Spleen (tissue), 7 donors: ENCODE data around the gene ZRANB1.

ENCODE experiments used
- POLR2AphosphoS5 ChIP-seq, 3 donors: sonication (generic); formaldehyde crosslinking; IDR thresholded peaks; one replicate each; pipeline ENCODE4 v1.5.1; 2017; ENCODE audit warnings: antibody characterized with exemption in 3 of 3
- TF ChIP-seq, protein P1 (sequence below), 11 experiments: fragments of 200-600 bp in 7 of 11; fragments of 450-650 bp in 4 of 11; sonication (generic) in 4 of 11; IDR thresholded peaks in 8 of 11; conservative IDR thresholded peaks in 3 of 11; 1 replicate in 7 of 11; 2 replicates in 4 of 11; pipeline versions ENCODE4 v1.4.0 to v1.8.0; 2016 to 2021; ENCODE audit warnings: antibody characterized with exemption in 11 of 11, inconsistent platforms in 4 of 11, mild to moderate bottlenecking in 1 of 11
- donor health status: DM: no; HTN: no; CAD: no; lungs with moderate emphysema.
- donor health status: DM: no; HTN: no; CAD: no.
- donor health status: DM: no; HTN: no; CAD: no.

DNA sequence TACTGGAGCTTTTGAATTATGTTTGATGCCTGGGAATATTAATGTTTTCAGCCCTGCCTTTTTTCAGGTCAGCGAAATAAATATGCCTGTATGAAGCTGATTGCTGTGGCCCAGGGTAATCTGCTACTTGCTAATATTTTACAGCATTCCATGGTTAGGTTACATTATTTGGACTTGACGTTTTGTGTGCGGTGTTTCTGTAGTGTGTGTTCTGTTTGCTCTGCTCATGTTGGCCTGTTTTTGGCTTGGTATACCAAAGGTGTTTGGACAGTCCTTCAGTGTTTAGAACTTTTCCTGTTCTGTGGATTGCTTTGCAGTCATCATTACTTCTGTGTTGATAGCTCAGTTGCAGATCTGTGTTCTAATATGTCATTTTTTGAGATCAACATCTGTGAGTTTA is 11.5 kb downstream of the ZRANB1 start:
- TF ChIP-seq, protein P1, sequence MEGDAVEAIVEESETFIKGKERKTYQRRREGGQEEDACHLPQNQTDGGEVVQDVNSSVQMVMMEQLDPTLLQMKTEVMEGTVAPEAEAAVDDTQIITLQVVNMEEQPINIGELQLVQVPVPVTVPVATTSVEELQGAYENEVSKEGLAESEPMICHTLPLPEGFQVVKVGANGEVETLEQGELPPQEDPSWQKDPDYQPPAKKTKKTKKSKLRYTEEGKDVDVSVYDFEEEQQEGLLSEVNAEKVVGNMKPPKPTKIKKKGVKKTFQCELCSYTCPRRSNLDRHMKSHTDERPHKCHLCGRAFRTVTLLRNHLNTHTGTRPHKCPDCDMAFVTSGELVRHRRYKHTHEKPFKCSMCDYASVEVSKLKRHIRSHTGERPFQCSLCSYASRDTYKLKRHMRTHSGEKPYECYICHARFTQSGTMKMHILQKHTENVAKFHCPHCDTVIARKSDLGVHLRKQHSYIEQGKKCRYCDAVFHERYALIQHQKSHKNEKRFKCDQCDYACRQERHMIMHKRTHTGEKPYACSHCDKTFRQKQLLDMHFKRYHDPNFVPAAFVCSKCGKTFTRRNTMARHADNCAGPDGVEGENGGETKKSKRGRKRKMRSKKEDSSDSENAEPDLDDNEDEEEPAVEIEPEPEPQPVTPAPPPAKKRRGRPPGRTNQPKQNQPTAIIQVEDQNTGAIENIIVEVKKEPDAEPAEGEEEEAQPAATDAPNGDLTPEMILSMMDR (IDR thresholded peaks at IDR 0.05 in 8 of 11, conservative IDR thresholded peaks at IDR 0.05 in 3 of 11), result no peak
- no peak for TF ChIP-seq POLR2AphosphoS5 (IDR thresholded peaks at IDR 0.05)
